DMS53 (cell line): ENCODE measurements around the gene GRID2.

Experiments
- DNase-seq: peaks from one replicate; lab custom pipeline; 2025; lab: John Stamatoyannopoulos, UW

The GRID2 gene

DNA sequence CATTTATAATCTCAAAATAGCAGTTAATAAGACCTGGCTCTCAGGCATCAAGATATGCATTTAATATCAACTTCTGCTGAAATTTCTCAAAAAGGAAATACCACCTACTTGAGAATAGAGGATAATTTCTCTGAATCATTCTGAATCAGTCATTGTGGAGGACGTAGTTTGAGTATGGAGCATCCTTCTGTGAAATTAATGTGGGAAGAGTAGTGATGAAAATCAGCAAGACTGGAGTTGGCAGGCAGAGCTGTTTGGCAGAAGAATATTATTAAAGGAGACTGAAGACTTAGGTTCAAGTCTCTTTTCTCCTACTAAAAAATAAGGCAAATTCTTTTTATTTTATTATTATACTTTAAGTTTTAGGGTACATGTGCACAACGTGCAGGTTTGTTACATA lies 1199.2 kb downstream of the GRID2 start:
- no peak for DNase-seq

DNA sequence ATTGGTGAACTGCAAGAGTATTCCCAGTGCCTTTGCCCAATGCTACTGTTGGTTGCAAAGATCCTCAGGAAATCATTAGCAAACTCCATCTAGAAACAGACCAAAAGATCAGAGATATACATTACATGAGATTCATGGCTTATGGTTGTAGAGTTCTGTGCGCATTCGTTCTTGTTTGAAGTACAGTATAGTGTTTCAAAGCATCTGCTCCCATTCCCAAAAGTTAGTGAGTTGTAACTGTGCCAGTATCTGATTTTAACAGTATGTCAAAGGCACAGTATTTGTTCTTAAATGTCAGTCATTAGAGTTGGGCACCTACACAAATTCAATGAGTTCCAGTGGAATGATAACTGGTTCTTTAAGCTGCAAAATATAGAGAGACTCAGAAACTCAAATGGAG lies 1210.1 kb downstream of the GRID2 start:
- no peak for DNase-seq

DNA sequence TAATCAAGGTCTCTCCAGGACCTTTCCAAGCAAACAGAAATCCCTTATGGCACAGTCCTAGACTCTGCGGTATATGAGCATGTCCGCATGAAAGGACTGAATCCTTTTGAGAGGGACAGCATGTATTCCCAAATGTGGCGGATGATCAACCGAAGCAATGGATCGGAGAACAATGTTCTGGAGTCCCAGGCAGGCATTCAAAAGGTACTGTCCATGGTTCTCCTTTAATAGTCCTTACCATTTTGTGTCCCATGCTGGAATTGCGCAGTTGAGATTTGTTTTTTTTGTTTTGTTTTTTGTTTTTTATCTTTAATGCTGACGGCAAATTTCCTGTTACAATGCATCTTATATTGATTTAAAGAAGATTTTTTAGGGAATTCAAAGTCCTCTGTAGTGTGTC lies 1211.4 kb downstream of the GRID2 start:
- no peak for DNase-seq

DNA sequence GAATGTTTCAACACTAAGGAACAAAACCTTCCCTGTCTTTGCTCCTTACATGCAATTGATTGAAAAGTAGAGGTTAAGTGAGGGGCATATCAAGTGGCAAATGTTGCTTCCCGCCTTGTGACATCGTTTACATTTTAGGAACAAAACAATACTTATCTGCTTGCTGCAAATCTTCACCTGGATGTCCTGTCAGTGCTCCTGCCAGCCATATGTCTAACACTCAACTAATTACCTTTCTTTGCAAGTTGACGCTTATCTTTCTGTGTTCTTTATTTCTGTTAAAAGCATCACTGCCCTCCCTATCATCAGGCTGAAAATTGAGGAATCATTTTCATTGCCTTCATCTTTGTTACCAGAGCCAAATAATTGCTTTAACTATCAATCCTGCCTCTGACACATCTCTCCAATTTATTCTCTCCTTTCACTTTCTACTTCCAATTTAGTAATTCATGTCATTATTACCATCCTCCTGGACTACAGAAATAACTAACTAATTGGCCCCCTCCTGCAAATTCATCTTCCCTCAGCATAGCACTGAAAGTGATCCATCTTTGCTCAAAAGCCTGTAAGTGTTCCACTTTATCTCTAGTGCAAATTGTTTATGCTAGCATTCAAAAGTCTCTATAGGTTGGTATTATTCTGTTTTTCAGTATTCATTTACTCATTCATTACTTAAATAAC lies 1226.1 kb downstream of the GRID2 start:
- no peak for DNase-seq

DNA sequence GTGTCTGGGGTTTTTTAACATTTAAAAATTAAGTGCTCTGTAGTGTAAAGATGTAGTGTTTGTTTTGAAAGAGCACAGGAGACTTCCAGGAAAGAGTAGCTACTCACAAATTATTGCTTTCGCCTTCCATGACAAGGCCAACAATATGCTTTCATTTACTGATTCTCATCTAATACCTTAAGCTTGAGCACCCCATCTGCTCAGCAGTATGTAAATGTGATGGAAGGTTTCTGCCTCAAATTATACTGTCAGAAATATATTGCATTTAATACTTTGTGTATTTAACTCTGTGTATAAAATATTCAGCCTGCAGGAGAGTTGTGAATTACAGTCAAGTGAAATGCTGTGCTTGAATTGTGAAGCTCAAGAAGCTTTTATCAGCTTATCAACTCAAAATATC lies 1228.5 kb downstream of the GRID2 start:
- DNase-seq = no peak

DNA sequence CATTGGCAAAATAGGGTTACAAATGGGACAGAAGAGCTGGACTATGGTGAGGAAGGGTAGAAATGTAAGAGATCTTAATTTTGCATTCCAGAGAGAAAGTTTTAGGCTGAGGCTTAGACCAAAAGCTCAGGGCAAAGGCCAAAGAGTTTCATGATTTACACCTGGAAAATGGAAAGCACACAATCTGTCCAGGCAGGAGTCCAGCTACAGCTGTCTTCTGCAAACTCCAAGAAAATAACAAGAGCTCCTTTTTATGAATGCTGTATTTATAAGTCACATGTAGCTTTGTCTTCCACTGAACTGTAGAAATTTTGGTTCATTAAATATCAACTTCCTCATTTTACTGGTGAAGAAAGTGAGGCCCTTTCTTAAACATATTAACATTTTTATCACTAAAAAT lies 1236.8 kb downstream of the GRID2 start:
- DNase-seq = no peak

DNA sequence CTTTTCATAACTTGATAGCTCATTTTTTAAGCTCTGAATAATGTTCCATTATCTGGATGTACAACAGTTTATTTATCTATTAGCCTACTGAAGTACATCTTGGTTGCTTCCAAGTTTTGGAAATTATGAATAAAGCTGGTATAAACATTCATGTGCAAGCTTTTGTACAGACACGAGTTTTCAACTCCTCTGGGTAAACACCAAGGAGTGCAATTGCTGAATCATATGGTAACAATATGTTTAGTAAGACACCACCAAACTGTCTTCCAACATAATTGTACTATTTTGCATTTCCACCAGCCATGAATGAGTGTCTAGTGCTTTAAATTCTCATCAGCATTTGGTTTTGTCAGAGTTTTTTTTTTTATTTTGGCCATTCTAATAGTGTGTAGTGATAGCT lies 1258.1 kb downstream of the GRID2 start:
- no peak for DNase-seq

DNA sequence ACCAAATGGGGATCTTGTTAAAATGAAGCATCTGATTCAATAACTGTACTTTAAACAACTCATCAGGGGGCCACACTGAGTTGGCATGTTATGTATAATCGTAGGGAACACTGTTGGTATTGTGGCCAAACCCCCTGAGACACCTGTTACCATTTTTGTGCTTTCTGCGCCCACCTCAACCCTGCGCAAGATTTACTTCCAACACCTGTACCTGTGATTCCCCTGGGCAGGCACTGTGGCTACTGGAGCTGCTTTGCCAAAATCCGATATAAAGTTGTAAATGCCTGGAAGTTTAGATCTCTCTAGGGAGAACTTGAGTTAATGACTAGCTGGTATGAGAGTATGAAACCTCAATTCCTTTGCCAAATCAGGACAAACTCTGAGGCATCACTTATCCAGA lies 1265.0 kb downstream of the GRID2 start:
- DNase-seq = no peak

DNA sequence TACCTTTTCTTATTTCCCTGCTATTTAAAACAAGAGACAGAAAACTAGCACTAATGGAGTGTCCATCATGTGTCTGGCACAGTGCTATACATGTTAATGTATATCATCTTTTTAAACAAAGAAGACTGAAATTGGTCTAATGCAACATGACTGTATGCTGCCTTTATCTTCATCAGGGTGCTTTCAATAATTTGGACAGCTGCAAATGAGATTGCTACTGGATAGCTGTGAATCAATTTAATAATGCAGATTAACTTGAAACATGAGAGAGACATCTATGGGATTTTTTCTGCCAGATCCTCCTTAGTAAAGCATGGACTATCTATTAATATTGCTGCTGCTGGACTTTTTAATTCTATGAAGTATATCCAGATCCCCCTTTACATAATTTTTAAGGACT lies 1269.5 kb downstream of the GRID2 start:
- DNase-seq = no peak

DNA sequence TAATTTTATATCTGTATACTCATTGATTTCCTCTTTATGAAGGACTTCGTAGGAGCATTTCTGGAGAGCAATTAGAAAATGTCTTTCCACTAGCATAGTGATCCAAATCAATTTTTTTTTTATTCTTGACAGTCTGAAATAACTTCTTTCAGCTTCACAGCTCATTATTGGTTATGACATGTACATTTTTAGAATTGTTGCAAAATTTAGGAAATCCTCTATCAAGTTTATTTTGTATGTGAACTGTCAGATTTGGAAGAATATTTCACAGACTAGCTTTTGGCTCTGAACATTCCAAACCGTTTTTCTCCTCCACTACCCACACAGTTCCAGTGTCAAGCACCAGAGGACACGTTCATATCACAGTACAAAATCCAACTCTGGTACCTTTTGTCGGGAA lies 1275.2 kb downstream of the GRID2 start:
- no peak for DNase-seq

DNA sequence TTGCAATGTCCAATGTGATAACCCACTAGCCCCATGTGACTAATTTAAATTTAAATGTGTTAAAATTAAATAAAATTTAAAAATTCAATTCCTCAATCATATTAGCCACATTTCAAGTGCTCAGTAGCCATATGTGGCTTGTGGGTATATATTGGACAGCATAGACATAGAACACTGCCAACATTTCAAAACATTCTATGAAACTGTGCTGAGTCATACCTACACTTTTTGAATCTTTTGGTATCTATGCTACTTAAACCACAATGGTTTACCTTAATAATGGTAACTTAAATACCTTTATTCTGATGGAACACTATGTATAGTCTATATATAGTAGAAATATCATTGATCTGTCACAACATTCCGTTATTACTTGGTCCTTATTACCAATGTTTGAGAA lies 1301.4 kb downstream of the GRID2 start:
- no peak for DNase-seq

DNA sequence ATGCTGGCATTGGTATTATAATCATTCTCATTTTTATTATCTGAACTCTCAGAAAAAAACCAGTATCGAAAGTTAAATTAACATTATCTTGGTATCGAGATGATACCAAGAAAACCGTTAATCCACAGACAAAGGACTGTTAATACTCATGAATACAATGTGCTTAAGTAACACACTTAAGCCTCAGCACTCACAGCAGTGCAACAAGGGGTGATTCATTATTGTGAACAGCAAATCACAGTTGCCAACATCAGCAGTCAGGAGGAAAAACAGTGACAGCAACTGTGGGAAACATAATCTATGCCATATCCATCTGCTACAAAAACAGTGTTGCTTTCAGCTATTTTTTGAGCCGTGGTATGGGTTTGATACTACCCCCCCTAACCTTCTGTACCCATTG lies 1313.8 kb downstream of the GRID2 start:
- no peak for DNase-seq

DNA sequence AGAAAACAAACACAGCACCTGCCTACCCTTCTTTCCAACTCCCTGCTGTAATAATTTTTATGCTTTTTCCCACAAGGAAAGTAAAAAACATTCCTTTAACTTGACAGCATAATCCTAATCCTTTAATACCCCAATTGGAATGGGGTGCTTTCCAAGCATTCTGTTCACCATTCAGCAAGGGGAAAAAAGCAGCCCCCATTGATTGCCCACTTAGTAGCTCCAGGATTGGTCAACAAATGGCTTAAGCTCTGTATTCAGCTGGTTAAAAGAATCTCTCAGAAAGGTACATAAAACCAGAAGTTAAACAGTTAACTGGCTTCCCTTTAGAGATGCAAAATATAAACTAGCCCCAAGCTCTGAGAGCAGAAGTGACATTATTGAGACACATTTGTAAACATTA lies 1330.0 kb downstream of the GRID2 start:
- DNase-seq = no peak

DNA sequence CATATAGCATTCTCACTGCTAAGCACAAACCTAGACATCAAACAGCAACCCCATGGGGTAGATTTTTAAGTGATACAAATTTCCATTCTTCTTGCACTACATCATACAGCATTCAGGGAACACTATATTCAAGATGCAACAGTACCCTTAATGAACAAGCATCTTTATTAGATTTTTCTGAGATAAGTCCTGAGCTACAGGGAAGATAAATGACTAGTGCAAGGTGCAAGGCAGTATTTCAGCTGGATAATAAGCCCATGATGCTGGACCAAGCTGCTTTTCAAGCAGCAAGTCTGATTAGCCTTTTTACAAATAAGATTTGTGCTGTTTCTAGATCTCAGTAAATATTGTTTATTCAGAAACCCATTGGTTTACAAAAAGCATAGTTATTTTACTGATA lies 1332.2 kb downstream of the GRID2 start:
- DNase-seq = no peak

DNA sequence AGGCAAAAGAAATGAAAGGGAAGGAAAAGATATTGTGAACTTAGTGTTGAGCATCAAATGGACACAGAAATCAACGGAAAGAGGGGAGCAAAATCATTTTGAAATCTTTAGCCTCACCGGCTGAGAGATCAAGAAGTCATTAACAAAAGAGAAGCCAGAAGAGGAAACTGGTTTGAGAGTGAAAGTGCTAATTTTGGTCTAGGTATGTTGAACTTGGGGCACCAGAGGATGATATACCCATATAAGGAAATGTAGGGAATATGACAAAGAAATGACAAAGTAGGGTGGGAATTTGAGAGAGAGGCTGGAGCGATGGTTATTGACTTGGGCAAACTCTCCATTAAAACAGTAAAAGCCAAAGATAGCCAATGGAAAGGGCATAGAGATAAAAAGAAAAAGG lies 1341.4 kb downstream of the GRID2 start:
- no peak for DNase-seq

DNA sequence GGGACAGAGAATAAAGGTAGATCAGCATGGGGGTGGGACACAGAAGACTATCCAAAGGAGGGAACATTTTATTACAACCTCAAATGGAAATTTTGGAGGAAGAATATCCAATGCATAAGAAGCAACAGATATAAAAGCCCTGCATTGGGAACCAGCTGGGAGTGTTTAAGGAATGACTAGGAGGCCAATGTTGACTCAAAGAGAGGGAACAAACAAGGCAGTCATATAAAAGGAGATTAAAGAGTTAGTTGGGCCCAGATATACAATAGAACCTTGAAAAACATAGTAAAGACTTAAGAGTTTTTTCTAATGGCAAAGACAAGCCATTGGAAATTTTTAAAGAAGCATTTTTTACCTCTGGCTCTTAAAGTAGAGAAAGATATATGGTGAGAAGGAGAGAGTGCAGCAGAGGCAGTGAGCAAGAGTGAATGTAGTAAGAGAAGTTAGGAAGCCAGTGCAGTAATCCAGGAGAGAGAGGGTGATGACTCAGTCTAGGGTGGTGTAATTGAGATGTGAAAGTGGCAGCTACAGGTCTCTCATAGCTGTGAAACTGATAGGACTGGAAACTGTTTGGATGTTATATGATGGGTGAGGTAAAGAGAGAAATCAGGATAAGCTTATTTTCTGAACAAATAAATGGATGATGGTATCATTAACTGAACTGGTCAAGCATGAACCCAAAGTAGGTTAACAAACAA lies 1342.6 kb downstream of the GRID2 start:
- DNase-seq = peak; percentile 91

DNA sequence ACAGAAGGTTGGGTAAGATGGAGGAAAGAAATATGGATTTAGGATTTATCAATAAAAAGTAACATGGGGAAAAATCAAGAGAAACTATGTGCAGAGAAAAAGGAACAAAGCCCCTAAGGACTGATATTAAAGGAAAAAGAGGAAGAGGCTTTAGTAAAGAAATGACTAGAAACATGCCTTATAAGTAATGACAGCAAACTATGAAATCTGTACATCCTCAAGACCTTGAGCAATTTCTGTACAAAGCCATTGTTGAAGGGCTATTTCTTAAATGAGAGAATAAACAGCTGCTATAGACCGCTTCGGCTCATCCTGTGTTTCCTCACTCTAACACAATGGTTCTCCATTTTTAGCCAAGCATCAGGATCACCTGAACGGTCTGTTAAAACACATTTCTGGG lies 1344.5 kb downstream of the GRID2 start:
- no peak for DNase-seq

DNA sequence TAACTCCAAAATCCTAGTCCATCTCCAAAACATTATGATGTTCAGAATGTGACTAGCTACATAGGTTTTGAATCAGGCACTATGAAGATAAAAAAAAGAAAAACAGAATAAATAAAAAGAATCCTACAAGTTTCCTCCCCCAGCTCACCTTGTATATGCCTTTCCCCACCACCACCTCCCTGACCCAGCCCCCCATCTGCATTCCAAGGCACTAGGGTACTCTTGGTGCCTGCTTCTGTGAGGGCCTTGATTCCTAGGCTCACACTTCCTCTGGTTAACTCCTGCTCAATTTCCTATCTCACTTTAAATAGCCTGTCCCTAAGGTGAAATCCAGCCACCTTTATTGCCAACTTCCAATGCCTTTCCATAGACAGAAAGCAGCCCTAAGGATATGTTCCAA lies 1346.1 kb downstream of the GRID2 start:
- no peak for DNase-seq

DNA sequence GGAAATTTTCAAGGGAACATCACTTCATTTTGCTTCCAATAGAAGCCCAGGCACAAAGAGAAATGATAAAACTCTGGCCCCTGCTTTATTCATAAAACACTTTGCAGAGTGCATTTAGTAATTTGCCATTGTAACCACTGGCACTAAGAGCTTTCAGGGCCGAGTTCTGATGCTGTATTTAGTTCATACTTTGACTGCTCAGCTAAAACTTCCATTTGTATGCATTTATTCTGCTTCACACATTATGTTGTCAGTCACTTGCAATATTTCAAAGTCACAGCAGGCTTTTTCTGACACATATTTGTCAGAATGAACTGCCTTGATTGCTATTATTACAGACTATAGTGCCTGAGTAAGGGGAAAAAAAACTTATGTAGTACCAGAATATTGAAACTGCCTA lies 1350.4 kb downstream of the GRID2 start:
- DNase-seq = no peak

DNA sequence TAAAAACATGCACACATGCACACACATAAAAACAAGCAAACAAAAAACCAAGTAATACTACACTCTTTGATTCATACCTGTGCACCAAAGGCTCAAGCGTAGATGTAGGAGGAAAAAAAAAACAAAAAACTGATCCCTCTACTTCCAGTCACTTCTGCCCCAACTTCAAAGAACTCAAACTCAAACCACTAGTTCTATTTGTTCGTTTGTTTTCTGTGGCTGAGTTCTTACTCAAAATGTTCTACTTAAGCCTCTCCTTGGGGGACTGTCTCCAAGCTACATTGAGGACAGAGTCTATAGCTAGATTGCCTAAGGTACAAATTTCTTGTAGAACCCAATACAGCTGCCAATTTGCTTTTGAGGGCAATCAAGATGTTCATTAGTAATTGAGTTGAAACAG lies 1353.8 kb downstream of the GRID2 start:
- no peak for DNase-seq

DNA sequence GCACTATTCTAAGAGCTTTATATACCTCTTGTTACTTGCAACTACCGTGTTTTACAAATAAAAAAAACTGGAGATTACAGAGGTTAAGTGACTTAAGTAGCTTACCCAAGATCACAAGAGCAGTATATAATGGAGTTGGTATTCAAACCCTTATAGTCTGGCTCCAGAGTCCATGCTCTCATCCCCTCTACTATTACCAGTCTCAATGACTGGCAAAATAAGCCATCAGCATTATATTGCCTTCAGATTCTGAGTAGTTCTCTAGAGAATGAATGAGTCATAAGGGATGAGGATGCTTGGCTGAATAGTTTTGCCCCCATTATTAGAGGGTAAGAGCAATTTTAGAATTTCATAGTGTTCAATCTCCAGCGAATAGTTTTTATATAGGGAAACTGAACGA lies 1354.7 kb downstream of the GRID2 start:
- no peak for DNase-seq

DNA sequence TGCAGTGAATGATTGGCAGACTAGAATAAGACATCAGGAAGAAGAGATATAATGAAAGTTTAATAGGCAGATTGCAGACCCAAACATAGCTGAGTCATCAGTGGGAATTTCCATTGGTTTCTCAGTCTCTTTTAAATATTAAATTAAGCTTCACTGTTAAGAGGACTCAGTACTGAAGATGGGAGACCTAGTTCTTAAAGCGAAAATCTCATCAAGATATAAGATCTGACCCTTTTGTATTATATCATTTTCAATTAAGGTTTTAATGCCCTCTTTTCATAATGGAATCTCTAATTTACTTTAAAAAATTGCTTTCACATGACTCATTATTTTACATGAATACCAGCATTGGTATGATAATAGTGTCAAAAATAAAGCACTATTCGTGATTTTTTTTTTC lies 1355.9 kb downstream of the GRID2 start:
- DNase-seq = no peak

DNA sequence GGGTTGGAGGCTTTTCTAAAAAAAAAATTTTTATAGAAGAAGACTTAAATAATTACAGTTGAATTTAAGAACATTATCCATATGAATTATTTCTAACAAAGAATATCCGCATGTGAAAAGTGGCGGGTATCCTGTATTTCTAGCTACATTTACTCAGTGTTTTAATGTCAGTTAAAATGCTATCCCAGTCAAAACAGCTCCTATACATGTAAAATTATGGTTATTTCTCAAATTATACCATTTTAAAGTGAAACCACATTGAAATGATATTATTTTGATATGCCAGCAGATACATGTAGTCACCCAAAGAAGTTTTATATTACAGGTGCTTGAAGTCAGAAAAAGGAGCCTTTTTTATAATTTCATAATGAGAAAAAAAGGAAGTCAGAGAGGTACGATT lies 1356.3 kb downstream of the GRID2 start:
- no peak for DNase-seq

DNA sequence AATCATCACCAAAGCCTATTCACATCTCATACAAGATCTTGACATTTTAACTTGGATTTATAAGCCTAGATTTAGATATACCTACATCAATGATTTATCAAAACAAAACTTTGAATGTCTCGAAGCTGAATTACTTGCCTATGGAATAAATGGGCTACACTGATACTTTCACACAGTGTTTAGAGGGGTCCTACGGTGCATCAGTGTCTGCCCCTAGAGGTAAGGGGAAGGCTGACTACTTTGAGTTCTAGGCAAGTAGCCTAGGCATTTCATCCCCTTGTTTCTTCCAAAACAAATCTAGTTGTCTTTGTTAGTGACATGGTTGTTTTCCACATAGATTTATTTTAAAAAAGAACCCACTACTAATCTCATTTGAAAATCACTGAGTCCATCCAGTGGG lies 1366.7 kb downstream of the GRID2 start:
- DNase-seq = no peak
